ENCODE results near the gene MLF2. TPM values are rescaled to one million over a fixed set of nuclear protein-coding genes. Genes with fewer than 3 reads are reported as not detected.

MLF2 gene
- total and polyA plus RNA-seq, 2 of the 13 experiments (the other 11 are each of a cell fraction or from before 2014, with no cell fraction given): 88.1 to 167 TPM

DNA sequence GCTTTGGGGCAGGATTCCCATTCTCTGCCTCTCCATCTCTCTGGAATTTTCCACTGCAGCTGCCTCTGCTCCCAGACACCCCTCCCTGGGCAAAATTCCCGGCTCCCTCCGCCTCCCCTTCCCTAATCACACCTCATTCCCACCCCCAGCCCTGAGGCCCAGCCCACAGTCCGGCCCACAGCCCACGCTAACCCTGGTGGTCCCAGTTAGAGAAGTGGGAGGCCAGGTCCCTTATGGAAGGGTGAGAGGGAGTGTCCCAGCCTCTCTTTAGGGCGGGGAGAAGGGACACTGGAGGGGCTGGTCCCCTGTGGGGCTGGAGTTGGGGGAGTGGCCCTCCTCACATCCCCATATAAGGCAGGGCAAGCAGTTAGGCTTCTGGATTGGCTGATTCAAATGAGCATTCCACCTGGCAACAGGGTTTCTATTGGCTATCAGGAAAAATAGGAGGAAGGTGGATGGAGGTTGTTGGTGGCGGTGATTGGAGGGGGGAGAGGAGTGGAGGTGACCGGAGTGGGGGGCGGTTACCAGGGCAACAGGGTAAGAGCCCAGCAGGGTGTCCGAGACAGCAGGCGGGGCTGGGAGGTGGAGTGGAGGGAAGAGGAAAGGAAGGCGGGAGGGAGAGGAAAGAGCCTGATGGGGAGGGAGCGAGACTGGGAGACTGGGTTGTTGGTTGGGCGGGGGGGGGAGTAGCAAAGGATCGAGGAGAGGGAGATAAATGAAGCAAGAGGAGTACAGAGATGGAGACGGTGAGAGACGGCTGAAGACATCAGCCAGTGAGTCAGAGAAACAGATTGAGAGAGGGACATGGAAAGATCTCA, 11.3 kb upstream of the MLF2 start (continued):
- TF ChIP-seq, protein P1, sequence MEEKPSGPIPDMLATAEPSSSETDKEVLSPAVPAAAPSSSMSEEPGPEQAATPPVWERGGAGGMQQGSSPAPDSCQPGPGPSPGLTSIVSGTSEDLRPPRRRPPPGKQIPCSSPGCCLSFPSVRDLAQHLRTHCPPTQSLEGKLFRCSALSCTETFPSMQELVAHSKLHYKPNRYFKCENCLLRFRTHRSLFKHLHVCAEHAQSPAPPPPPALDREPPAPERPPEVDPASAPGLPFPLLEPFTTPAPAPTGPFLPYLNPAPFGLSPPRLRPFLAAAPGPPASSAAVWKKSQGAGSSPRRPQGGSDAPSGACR (CRISPR knock-in tag; IDR thresholded peaks at IDR 0.05): no peak
- TF ChIP-seq ZFP1 (CRISPR knock-in tag; IDR thresholded peaks at IDR 0.05) (no peak), CREM (IDR thresholded peaks at IDR 0.05) (no peak; the same call in 1 of the 2 replicates), CREM (CRISPR knock-in tag; IDR thresholded peaks at IDR 0.05) (no peak), RBM22 (optimal IDR thresholded peaks at IDR 0.05; ENCODE audit: low read length) (peak; percentile 83), ZNF737 (CRISPR knock-in tag; IDR thresholded peaks at IDR 0.05; ENCODE audit: borderline replicate concordance) (no peak), XBP1 (CRISPR knock-in tag; IDR thresholded peaks at IDR 0.05) (no peak), RFX1 (IDR thresholded peaks at IDR 0.05) (peak; percentile 84), MAX (IDR thresholded peaks at IDR 0.05) (no peak), ZNF512 (CRISPR knock-in tag; IDR thresholded peaks at IDR 0.05) (no peak), ARID4A (CRISPR knock-in tag; IDR thresholded peaks at IDR 0.05; ENCODE audit: borderline replicate concordance) (peak; percentile 28; the same call in 1 of the 2 replicates), THAP11 (CRISPR knock-in tag; IDR thresholded peaks at IDR 0.05) (no peak), ZNF800 (CRISPR knock-in tag; IDR thresholded peaks at IDR 0.05) (no peak), IKZF1 (IDR thresholded peaks at IDR 0.05) (no peak)
- TF ChIP-seq, protein P2, sequence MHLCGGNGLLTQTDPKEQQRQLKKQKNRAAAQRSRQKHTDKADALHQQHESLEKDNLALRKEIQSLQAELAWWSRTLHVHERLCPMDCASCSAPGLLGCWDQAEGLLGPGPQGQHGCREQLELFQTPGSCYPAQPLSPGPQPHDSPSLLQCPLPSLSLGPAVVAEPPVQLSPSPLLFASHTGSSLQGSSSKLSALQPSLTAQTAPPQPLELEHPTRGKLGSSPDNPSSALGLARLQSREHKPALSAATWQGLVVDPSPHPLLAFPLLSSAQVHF (CRISPR knock-in tag; IDR thresholded peaks at IDR 0.05): no peak
- TF ChIP-seq, protein P3, sequence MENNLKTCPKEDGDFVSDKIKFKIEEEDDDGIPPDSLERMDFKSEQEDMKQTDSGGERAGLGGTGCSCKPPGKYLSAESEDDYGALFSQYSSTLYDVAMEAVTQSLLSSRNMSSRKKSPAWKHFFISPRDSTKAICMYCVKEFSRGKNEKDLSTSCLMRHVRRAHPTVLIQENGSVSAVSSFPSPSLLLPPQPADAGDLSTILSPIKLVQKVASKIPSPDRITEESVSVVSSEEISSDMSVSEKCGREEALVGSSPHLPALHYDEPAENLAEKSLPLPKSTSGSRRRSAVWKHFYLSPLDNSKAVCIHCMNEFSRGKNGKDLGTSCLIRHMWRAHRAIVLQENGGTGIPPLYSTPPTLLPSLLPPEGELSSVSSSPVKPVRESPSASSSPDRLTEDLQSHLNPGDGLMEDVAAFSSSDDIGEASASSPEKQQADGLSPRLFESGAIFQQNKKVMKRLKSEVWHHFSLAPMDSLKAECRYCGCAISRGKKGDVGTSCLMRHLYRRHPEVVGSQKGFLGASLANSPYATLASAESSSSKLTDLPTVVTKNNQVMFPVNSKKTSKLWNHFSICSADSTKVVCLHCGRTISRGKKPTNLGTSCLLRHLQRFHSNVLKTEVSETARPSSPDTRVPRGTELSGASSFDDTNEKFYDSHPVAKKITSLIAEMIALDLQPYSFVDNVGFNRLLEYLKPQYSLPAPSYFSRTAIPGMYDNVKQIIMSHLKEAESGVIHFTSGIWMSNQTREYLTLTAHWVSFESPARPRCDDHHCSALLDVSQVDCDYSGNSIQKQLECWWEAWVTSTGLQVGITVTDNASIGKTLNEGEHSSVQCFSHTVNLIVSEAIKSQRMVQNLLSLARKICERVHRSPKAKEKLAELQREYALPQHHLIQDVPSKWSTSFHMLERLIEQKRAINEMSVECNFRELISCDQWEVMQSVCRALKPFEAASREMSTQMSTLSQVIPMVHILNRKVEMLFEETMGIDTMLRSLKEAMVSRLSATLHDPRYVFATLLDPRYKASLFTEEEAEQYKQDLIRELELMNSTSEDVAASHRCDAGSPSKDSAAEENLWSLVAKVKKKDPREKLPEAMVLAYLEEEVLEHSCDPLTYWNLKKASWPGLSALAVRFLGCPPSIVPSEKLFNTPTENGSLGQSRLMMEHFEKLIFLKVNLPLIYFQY (CRISPR knock-in tag; IDR thresholded peaks at IDR 0.05; ENCODE audit: borderline replicate concordance): no peak
